GM12801 (cell line): Measurements from ENCODE around the gene GAK.

Experiments used
- TF ChIP-seq, protein P1 (sequence below): IDR thresholded peaks from one replicate; pipeline ENCODE4 v1.5.1; 2011; ENCODE audit warnings: control low read depth; ENCODE audit not compliant: insufficient read length; ENCODE audit errors: extremely low read depth

GAK gene

GRCh38 chr4:900721-901120 lies 31.4 kb downstream of the GAK start:
- TF ChIP-seq, protein P1, sequence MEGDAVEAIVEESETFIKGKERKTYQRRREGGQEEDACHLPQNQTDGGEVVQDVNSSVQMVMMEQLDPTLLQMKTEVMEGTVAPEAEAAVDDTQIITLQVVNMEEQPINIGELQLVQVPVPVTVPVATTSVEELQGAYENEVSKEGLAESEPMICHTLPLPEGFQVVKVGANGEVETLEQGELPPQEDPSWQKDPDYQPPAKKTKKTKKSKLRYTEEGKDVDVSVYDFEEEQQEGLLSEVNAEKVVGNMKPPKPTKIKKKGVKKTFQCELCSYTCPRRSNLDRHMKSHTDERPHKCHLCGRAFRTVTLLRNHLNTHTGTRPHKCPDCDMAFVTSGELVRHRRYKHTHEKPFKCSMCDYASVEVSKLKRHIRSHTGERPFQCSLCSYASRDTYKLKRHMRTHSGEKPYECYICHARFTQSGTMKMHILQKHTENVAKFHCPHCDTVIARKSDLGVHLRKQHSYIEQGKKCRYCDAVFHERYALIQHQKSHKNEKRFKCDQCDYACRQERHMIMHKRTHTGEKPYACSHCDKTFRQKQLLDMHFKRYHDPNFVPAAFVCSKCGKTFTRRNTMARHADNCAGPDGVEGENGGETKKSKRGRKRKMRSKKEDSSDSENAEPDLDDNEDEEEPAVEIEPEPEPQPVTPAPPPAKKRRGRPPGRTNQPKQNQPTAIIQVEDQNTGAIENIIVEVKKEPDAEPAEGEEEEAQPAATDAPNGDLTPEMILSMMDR: no peak

DNA sequence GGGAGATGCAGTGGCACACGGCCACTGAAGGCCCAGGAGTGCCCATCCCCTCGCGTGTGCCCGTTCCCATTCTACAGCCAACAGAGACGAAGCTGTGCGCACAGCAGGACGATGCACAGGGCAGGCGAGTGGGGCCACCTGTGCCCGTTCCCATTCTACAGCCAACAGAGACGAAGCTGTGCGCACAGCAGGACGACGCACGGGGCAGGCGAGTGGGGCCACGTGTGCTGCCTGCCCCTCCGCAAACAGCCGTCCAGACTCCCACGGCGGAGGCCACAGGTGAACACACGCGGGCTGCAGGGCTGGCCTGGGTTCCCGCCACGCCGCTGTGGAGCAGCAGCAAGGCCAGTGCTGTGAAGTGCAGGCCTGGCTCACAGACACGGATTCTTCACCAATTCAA lies 32.0 kb downstream of the GAK start:
- TF ChIP-seq, protein P1: no peak

DNA sequence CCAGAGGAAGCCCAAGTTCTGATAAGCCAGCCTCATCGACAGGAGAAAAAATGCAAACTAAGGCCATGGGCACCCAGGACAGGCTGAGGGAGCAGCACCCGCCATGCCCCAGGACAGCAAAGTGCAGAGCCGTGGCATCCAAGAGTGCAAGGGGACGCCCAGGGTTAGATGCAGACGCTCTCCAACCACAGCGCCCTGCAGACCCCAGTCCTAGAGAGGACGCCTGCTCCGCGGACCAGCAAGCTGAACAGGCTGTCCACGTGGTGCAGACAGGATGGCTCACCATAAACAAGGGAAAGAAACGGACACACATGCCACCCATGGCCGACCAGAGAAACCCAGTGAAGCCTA lies 32.6 kb downstream of the GAK start:
- TF ChIP-seq, protein P1: no peak

DNA sequence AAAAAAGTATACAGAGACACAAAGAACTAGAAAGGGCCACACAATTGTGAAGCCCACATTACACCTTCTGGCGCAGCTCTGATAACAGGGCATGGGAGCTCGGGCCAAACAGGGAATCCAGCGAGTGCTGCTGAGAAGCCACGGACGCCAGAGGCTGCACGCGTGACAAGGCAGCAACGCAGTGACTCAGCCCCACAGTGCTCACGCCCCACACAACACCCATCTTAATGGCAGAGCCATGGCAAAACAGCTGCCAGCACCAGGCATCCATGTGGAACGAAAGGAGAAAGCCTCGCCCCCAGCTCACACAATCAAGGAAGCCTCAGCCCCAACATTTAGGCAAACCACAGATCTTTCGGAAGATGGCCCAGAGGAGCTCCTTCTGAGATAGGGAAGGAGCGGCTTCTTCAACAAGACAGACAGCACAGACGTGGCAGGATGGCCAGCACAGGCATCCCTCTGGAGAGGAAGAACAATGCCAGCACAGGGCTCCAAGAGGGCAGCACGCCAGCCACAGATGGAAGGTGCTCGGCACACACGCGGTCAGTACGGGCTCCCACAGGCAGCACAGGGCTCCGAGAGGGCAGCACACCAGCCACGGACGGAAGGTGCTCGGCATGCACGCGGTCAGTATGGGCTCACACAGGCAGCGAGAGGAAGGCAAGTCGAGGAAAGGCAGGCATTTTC lies 33.1 kb downstream of the GAK start:
- TF ChIP-seq, protein P1: no peak

- TF ChIP-seq, protein P1: no peak
Observed at GRCh38 chr4:898123-898522, 34.0 kb downstream of the GAK start.

DNA sequence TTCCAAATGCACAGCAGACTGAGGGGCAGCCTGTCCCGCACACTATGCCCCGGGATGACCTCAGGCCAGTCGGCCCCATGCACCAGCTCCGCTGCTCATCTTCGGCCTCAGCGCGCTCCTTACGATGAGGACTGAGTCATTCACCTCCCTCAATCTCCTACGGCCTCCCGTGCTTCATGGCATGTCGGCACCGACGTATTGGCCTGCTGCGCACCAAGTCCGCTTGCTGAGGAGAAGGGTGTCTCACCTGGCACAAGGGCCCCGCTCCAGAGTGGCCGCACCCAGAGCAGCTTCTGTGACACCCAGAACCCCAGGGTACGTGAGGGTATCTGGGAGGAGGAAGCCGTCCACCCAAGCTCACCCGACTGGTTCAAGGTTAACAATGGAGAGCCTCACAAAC lies 35.5 kb downstream of the GAK start:
- TF ChIP-seq, protein P1: no peak

DNA sequence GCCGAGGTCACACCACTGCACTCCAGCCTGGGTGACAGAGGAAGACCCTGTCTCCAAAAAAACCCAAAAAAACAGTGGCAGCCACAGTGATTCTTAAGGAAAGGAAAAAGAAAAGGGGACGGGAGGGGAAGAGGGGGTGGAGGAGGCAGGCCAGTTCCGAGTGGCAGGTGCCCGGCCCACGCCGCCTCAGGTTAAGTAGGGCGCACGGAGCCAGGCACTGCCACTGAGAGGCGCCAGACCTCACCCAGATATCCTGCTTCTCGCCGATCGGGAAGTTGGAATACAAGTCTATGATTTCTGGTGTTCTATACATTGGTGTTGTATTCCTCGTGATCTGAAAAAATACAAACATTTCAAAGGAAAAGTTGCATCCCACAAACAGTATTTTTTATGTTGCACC lies 35.9 kb downstream of the GAK start:
- TF ChIP-seq, protein P1: no peak
